RWPE1 (cell line): ENCODE data around the gene ARL6IP4.
A peak's percentile ranks its signal among the peaks of the same experiment; 100 is the strongest.

Experiments
- CTCF ChIA-PET: fragments of 350-600 bp; sonication (Branson Sonifier 250); formaldehyde crosslinking; extraction: SDS; loops from one replicate; lab custom pipeline; 2021; lab: Yijun Ruan, JAX
- POLR2A ChIA-PET: fragments of 400-600 bp; formaldehyde crosslinking; extraction: SDS; loops from one replicate; lab custom pipeline; 2020; ENCODE audit warnings: antibody characterized with exemption; ENCODE audit not compliant: low non-redundant PET; lab: Yijun Ruan, JAX
- DNase-seq: peaks from one replicate; pipeline ENCODE4 v3.0.0; 2012; ENCODE audit warnings: low spot score
- H3K27ac ChIP-seq: fragments of 450-650 bp; 2 replicates; pipeline ENCODE4 v1.5.1; 2017
- TF ChIP-seq, protein P1 (sequence below): fragments of 450-650 bp; conservative IDR thresholded peaks from 2 replicates; pipeline ENCODE4 v1.5.1; 2017; ENCODE audit warnings: low read depth, mild to moderate bottlenecking

The ARL6IP4 gene

GRCh38 chr12:122964439-122965257 is 15.8 kb upstream of the ARL6IP4 start:
- POLR2A ChIA-PET, result interaction anchor here (0.6 kb wide), 1 partner anchor 1942 kb away, joined by 4 read pairs; no protein-coding TSS in a partner anchor
- peak overlapping the region; percentile 71 for H3K27ac ChIP-seq
- CTCF ChIA-PET, result interaction anchor here (0.7 kb wide), 1 partner anchor 71 kb away, joined by 3 read pairs; no protein-coding TSS in a partner anchor
- DNase-seq, result no peak
- TF ChIP-seq, protein P1, sequence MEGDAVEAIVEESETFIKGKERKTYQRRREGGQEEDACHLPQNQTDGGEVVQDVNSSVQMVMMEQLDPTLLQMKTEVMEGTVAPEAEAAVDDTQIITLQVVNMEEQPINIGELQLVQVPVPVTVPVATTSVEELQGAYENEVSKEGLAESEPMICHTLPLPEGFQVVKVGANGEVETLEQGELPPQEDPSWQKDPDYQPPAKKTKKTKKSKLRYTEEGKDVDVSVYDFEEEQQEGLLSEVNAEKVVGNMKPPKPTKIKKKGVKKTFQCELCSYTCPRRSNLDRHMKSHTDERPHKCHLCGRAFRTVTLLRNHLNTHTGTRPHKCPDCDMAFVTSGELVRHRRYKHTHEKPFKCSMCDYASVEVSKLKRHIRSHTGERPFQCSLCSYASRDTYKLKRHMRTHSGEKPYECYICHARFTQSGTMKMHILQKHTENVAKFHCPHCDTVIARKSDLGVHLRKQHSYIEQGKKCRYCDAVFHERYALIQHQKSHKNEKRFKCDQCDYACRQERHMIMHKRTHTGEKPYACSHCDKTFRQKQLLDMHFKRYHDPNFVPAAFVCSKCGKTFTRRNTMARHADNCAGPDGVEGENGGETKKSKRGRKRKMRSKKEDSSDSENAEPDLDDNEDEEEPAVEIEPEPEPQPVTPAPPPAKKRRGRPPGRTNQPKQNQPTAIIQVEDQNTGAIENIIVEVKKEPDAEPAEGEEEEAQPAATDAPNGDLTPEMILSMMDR, result no peak

- TF ChIP-seq, protein P1, result no peak
- CTCF ChIA-PET, result interaction anchor here (0.7 kb wide), 1 partner anchor 72 kb away, joined by 3 read pairs; no protein-coding TSS in a partner anchor
- POLR2A ChIA-PET, result interaction anchor here (0.6 kb wide), 1 partner anchor 1941 kb away, joined by 4 read pairs; no protein-coding TSS in a partner anchor
- DNase-seq, result no peak
- peak overlapping the region; percentile 71 for H3K27ac ChIP-seq
Measured at GRCh38 chr12:122965321-122965751, 15.1 kb upstream of the ARL6IP4 start.

DNA sequence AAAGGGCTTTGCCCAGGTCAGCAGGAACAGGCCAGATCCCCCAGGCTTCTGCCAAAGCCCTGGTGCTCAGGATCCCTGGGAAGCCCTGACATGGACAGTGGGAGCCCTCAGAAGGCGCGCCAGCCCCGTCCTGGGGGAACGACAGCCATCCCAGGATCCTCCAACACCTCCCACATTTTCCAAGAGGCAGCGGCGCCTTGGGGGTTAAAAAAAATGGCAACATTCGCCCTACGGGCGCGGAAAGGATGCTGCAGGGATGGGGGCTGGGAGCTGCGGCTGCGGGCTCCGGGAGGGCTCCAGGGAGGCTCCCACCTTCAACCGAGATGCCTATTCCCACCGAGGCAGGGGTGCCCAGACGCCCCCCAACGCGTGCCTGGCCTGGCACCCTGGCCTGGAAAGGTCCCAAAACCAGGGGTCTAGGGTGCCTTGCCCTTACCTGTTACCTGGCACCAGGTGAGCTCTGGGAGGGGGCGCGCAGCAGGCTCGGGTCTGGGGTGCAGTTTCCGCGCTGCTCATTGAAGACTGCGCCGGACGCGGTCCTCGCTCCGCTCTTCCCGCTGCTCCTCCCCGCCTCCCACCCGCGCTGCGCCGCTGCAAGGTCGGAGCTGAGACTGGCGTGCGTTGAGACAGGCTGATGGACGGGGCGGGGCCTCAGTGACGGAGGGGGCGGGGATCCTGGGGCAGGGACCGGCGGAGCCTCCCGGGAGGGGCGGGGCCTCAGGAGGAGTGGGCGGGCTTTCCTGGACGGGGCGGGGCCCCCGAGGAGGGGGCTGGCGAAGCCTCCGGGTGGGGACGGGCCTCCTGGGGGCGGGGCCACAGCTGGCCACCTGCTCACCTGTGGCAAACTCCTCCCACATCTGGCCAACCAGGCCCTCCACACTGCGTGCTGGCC is 14.4 kb upstream of the ARL6IP4 start, which contains the start of gene ABCB9:
Gene ABCB9, minus strand, starts transcription at position 613 of the 892 bp plus-strand sequence. CDS start 6,228 bp downstream, outside the sequence.
- ChIA-PET CTCF (interaction anchor here (0.5 to 0.7 kb wide), 5 partner anchors 70 to 246 kb away, joined by 3 to 6 read pairs (median 3); partner anchors contain the start of genes PITPNM2 and VPS37B), POLR2A (interaction anchor here (0.6 to 0.7 kb wide), 2 partner anchors 9 to 130 kb away, joined by 3 read pairs; no protein-coding TSS in a partner anchor)
- TF ChIP-seq, protein P1, result no peak
- H3K27ac ChIP-seq, result peak within 1 kb of the TSS; percentile 71
- DNase-seq, result peak; percentile 98

GRCh38 chr12:122966743-122967550 is 13.5 kb upstream of the ARL6IP4 start:
- DNase-seq, result no peak
- POLR2A ChIA-PET, result interaction anchor here (0.6 kb wide), 1 partner anchor 10 kb away, joined by 3 read pairs; no protein-coding TSS in a partner anchor
- CTCF ChIA-PET, result interaction anchor here (0.5 kb wide), 1 partner anchor 247 kb away, joined by 6 read pairs; no protein-coding TSS in a partner anchor
- TF ChIP-seq, protein P1, result no peak
- peak overlapping the region; percentile 71 for H3K27ac ChIP-seq

DNA sequence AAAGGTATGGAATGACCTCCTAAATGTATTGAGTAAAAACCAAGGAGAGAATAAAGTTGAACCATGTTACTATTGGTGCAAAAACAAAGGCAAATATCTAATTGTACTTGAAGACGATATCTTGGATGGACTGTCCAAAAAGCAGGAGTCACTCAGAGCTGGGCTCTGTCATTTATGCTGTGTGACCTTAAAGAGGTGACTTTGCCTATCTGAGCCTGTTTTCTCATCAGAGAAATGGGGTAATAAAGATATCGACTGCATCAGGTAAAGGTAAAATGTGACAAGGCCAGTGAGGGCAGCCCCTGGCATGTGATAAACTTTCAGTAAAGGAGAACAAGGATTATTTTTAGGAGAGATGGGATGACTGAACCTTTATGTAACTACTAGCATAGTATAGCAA is 12.4 kb upstream of the ARL6IP4 start:
- DNase-seq, result no peak
- CTCF ChIA-PET, result no interaction called here
- TF ChIP-seq, protein P1, result no peak
- H3K27ac ChIP-seq, result no peak overlapping the region
- POLR2A ChIA-PET, result interaction anchor here (0.6 kb wide), 1 partner anchor 264 kb away, joined by 10 read pairs; no protein-coding TSS in a partner anchor
